ENCODE results near the gene APAF1.
"Not testable (repeated sequence)": the region's sequence is repeated elsewhere in the genome, so short reads cannot be mapped to it uniquely, and the experiment has no call there.

APAF1 gene

GRCh38 chr12:98733667-98734350 is 88.7 kb downstream of the APAF1 start:
- DNase-seq: no peak

- no peak for DNase-seq
These were observed 90.7 kb downstream of the APAF1 start for GRCh38 chr12:98735821-98736220.

- no peak for DNase-seq
These were observed 91.5 kb downstream of the APAF1 start for GRCh38 chr12:98736352-98737321.

- no peak for DNase-seq
These were observed 92.2 kb downstream of the APAF1 start for GRCh38 chr12:98737322-98737712.

GRCh38 chr12:98738002-98738401 is 92.9 kb downstream of the APAF1 start:
- no peak for DNase-seq

GRCh38 chr12:98738539-98738938 is 93.4 kb downstream of the APAF1 start:
- DNase-seq: no peak

- DNase-seq: no peak
These were observed 95.7 kb downstream of the APAF1 start for GRCh38 chr12:98740751-98741150.

GRCh38 chr12:98741196-98741555 is 96.1 kb downstream of the APAF1 start:
- DNase-seq: no peak

- DNase-seq: no peak
These were observed 96.6 kb downstream of the APAF1 start for GRCh38 chr12:98741556-98742265.

GRCh38 chr12:98743362-98743953 is 98.4 kb downstream of the APAF1 start:
- DNase-seq: no peak

- DNase-seq: no peak
These were observed 99.6 kb downstream of the APAF1 start for GRCh38 chr12:98744680-98745079.

- no peak for DNase-seq
These were observed 100.7 kb downstream of the APAF1 start for GRCh38 chr12:98745578-98746391.

- no peak for DNase-seq
These were observed 103.4 kb downstream of the APAF1 start for GRCh38 chr12:98748463-98748862.

GRCh38 chr12:98750511-98750910 is 105.4 kb downstream of the APAF1 start:
- no peak for DNase-seq

- no peak for DNase-seq
These were observed 106.6 kb downstream of the APAF1 start for GRCh38 chr12:98751580-98752115.

- no peak for DNase-seq
These were observed 107.6 kb downstream of the APAF1 start for GRCh38 chr12:98752726-98753125.

- no peak for DNase-seq
These were observed 109.0 kb downstream of the APAF1 start for GRCh38 chr12:98754095-98754494.

- not testable (repeated sequence) for DNase-seq
These were observed 110.8 kb downstream of the APAF1 start for GRCh38 chr12:98755855-98756254.

- DNase-seq: no peak
These were observed 112.4 kb downstream of the APAF1 start for GRCh38 chr12:98757455-98757854.

GRCh38 chr12:98758331-98758730 is 113.2 kb downstream of the APAF1 start:
- DNase-seq: no peak

GRCh38 chr12:98763656-98764055 is 118.6 kb downstream of the APAF1 start:
- DNase-seq: no peak

- no peak for DNase-seq
These were observed 122.2 kb downstream of the APAF1 start for GRCh38 chr12:98767248-98767647.

Measured in NCI-H1417 treated with DMSO at 0.1 percent for 48 hours (cell line).